Upper lobe of right lung (tissue), 1 donor: ENCODE measurements around the gene BMPR1B. TPM values are rescaled to one million over a fixed set of nuclear protein-coding genes. Genes with fewer than 3 reads are reported as not detected.

Experiments used
- ATAC-seq: fragments of 200-7000 bp; cut with Tn5 transposase; one replicate; pipeline ENCODE4 v1.9.1; 2020; ENCODE audit warnings: mild to moderate bottlenecking, moderate library complexity
- DNase-seq: peaks from one replicate; pipeline ENCODE4 v3.0.0-alpha.2; 2020
- H3K27ac ChIP-seq: fragments of 200-600 bp; one replicate; pipeline ENCODE4 v1.8.0; 2022
- H3K27me3 ChIP-seq: fragments of 200-600 bp; one replicate; pipeline ENCODE4 v1.8.0; 2022; ENCODE audit warnings: mild to moderate bottlenecking
- H3K36me3 ChIP-seq: fragments of 200-600 bp; one replicate; pipeline ENCODE4 v1.8.0; 2022
- H3K4me1 ChIP-seq: fragments of 200-600 bp; one replicate; pipeline ENCODE4 v1.8.0; 2022
- H3K4me3 ChIP-seq: fragments of 200-600 bp; one replicate; pipeline ENCODE4 v1.8.0; 2022; ENCODE audit warnings: mild to moderate bottlenecking
- H3K9me3 ChIP-seq: fragments of 200-600 bp; one replicate; pipeline ENCODE4 v1.8.0; 2022
- CTCF ChIP-seq: fragments of 200-600 bp; IDR thresholded peaks from one replicate; pipeline ENCODE4 v1.8.0; 2022; ENCODE audit warnings: antibody characterized with exemption
- intact Hi-C: fragments of 100-400 bp; cut with DNase I; formaldehyde crosslinking; loops from one replicate; pipeline ENCODE4 v1.11.0; 2022
- total RNA-seq: library from RNA; stranded (reverse); fragmentation: NEBNext Ultra II Directional; extraction: Animal tissue kit (Norgen Biotek cat#: 25700); gene quantifications from one replicate; pipeline ENCODE4 v1.2.1, GENCODE V29; 2021
- donor health status: DM: no; HTN: yes; CAD: no; lungs with severe emphysema.

BMPR1B gene
- total RNA-seq, 1 donor from 2014 or later, result 3.0 TPM

GRCh38 chr4:94722270-94722669 lies 35.5 kb upstream of the BMPR1B start:
- no peaks in the 10 kb centered on the region for H3K36me3 ChIP-seq
- DNase-seq (no peak), ATAC-seq (no peak)
- no peaks in the 10 kb centered on the region for H3K4me1 ChIP-seq
- intact Hi-C loops, result no loop called here
- H3K4me3 ChIP-seq, result no peak overlapping the region
- no peaks in the 10 kb centered on the region for H3K9me3 ChIP-seq
- H3K27ac ChIP-seq, result no peak overlapping the region
- no peaks in the 10 kb centered on the region for H3K27me3 ChIP-seq
- no peak for TF ChIP-seq CTCF

GRCh38 chr4:94722748-94723147 lies 35.0 kb upstream of the BMPR1B start:
- intact Hi-C loops, result no loop called here
- Histone ChIP-seq H3K9me3 (no peaks in the 10 kb centered on the region), H3K27me3 (no peaks in the 10 kb centered on the region), H3K27ac (no peak overlapping the region), H3K4me1 (no peaks in the 10 kb centered on the region), H3K36me3 (no peaks in the 10 kb centered on the region), H3K4me3 (no peak overlapping the region)
- ATAC-seq (no peak), DNase-seq (no peak)
- TF ChIP-seq CTCF, result no peak

GRCh38 chr4:94724016-94724790 lies 33.6 kb upstream of the BMPR1B start:
- Histone ChIP-seq H3K36me3 (no peaks in the 10 kb centered on the region), H3K9me3 (no peaks in the 10 kb centered on the region), H3K27ac (no peak overlapping the region), H3K27me3 (no peaks in the 10 kb centered on the region), H3K4me1 (no peaks in the 10 kb centered on the region), H3K4me3 (no peak overlapping the region)
- intact Hi-C loops, result no loop called here
- ATAC-seq (no peak), DNase-seq (no peak)
- no peak for TF ChIP-seq CTCF

GRCh38 chr4:94726524-94727123 lies 31.1 kb upstream of the BMPR1B start:
- Histone ChIP-seq H3K4me1 (no peaks in the 10 kb centered on the region), H3K9me3 (no peaks in the 10 kb centered on the region), H3K27me3 (no peaks in the 10 kb centered on the region), H3K36me3 (no peaks in the 10 kb centered on the region), H3K27ac (no peak overlapping the region), H3K4me3 (no peak overlapping the region)
- ATAC-seq, result no peak
- no peak for TF ChIP-seq CTCF
- no peak for DNase-seq
- intact Hi-C loops, result no loop called here

- no peaks in the 10 kb centered on the region for H3K27me3 ChIP-seq
- no peak for TF ChIP-seq CTCF
- intact Hi-C loops, result no loop called here
Measured at GRCh38 chr4:94728056-94728766, 29.5 kb upstream of the BMPR1B start.

More at GRCh38 chr4:94728056-94728766, 29.5 kb upstream of the BMPR1B start:
- Histone ChIP-seq H3K4me3 (no peak overlapping the region), H3K4me1 (no peaks in the 10 kb centered on the region), H3K9me3 (no peaks in the 10 kb centered on the region), H3K27ac (no peak overlapping the region), H3K36me3 (no peaks in the 10 kb centered on the region)
- DNase-seq, result no peak
- ATAC-seq, result no peak
